HG03108 (cell line): ENCODE results near the gene ILF2.
A peak's percentile ranks its signal among the peaks of the same experiment; 100 is the strongest.
"Not testable (repeated sequence)": the region's sequence is repeated elsewhere in the genome, so short reads cannot be mapped to it uniquely, and the experiment has no call there.

Experiments used
- ATAC-seq: cut with Tn5 transposase; IDR thresholded peaks from one replicate; pipeline ENCODE4 v1.9.1; 2021; ENCODE audit warnings: moderate library complexity; ENCODE audit not compliant: unreplicated experiment

ILF2 gene

DNA sequence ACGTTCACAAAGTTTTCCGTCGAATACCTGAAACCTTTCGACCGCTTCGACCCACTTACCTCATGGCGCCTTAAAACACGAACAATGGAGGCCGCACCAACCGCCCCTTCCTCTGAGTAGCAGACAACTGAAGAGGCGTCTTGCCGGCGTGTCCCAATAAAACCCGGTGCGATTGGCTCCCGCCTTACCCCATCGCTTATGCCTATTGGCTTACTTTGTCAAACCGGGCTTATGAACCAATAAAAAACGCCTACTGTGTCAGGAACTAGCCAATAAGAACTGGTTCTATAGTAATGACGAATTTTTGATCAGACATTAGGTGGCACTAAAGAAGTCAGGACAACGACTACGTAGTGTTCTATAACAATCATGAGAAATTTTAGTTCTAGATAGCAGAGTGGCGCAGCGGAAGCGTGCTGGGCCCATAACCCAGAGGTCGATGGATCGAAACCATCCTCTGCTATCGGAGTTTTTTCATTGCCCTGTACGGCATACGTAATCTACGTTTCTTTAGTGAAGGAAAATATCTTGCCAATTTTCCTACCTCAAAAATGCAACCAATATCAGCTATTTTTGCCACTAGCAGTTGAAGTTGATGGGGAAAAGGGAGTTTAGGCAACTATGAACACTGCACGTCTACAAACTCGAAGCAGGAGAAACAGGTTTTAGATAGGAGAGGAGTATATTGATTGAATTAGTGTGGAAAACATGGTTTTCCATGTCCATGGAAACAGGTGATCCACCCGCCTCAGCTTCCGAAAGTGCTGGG is at the start of gene ILF2:
Gene ILF2 (minus strand): TSS at position 135 of the 769 bp plus-strand sequence. CDS start 71 bp downstream, at position 64.
- ATAC-seq, result peak; percentile 89

- ATAC-seq, result no peak
Observed at GRCh38 chr1:153717330-153717729, 46.5 kb upstream of the ILF2 start.

DNA sequence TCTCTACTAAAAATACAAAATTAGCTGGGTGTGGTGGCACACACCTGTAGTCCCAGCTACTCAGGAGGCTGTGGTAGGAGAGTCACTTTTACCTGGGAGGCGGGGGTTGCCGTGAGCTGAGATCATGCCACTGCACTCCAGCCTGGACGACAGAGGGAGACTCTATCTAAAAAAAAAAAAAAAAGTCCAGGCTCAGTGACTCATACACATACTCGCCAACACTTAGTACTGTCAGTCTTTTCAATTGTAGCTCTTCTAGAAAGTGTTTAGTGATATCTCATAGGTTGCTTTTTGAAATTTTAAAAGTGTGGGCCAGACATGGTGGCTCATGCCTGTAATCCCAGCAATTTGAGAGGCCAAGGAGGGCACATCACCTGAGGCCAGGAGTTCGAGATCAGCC is 45.4 kb upstream of the ILF2 start:
- ATAC-seq, result not testable (repeated sequence)

- ATAC-seq, result no peak
Observed at GRCh38 chr1:153711026-153711425, 40.2 kb upstream of the ILF2 start.

DNA sequence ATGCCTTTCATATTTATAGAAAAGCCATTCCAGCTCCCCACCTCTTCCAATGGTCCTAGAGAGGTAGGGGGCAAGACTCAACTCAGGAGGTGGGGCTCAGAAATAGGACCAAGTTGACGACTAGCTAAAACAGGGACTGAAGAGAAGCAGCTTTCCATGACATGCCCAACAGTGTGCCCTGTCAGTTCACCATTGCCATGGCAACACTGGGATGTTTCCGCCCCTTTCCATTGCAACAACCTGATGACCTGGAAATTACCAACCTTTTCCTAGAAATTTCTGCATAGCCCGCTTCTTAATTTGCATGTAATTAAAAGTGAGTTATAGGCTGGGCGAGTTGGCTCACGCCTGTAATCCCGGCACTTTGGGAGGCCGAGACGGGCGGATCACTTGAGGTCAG is 34.7 kb upstream of the ILF2 start:
- ATAC-seq, result no peak

GRCh38 chr1:153699768-153700167 is 29.0 kb upstream of the ILF2 start:
- ATAC-seq, result no peak

GRCh38 chr1:153698923-153699714 is 28.3 kb upstream of the ILF2 start:
- no peak for ATAC-seq

DNA sequence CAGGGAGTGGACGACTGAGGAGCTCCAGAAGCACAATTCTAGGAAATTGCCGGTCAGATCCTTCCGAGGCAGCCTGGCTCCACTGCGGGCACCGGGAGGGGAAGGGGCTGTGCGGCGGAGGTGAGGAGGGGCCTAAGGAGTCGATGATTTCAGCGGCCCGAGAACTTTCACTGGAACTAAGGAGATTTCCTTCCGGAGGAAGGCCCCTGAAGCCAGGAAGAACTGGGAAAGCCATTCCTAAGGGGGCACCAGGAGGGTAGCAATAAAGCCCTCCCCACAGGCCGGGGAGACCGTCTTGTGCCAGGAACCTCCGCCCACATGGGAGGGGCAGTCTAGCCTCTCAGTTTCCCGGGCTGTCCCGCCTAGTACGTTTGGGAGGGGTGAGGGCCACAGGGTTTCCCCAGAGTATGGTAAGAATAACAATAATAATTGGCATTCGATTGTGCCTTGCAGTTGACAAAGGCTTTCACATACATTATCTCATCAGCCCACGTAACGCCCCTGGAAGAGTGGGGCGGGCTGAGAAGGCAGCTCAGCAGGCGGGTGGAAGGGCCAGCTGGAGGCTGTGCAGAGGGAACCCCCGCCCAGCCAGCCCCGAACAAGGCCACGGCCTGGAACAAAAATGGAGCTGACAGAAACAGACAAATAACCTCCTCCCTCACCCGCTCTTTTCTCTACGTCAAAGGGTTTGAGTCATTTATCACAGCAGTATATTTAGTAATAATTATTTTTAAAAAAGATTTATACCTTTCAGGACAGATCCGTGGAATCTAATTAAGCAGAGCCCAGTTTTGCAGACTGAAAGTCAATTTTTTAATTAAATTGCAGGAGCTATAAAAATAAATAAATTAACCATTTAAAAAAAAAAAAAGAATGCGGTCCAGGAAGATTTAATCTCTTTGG is 27.5 kb upstream of the ILF2 start:
- ATAC-seq, result no peak

DNA sequence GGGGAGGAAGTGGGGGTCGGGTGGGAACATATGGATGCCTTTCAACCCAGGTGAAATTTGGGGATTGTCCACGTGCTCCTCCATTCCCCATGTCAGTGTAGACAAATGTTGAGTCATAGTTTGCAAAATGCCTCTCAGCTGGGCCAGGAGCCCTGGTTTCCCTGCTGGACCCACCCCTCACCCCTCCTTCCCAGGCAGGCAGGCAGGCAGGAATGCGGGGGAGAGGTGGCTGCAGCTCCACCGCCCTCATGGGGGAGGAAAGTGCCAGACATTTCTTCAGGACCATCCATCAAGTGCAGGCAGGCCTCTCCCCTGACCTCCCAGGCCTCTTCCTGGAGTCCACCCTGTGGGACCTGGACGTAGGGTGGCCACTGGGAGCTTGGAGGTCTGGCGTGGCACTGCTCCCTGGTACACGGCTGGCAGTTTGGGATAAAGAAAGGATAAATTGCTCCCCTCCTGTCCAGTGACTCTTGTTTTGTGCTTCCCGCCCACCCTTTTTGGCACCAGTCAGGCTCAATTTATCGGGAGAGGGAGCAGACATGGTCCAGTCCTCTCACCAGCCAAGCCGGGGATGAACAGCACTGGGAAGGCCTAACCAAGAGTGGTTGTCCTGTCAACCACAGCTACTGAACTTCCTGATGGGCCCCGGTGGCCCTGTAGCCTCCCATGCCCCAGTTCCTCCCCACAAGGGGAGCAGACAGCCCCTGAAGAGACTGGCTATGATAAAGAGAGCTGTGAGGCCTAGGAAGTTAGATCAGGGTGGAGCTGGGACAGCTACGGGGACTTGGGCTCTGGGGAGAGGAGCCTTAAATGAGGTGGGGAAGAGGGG is 26.6 kb upstream of the ILF2 start:
- no peak for ATAC-seq

DNA sequence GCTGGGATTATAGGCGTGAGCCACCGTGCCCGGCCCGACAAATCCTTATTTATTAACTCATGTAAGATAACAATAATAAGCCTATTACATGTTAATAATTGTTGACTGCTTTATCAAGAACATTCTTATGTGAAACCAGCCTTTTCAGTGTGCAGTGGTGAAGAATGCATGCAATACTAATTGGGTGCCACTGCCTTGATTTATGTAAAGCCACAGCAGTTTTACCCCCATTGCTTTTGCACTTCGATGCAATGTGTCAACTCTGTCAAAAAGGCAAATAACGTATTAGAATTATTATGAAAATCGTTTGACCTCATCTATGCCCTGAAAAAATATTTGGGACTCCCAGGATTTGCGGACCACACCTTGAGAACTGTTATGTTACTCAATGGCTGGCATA is 25.9 kb upstream of the ILF2 start:
- no peak for ATAC-seq

GRCh38 chr1:153693466-153693865 is 22.7 kb upstream of the ILF2 start:
- ATAC-seq, result no peak

GRCh38 chr1:153688736-153689328 is 18.0 kb upstream of the ILF2 start:
- ATAC-seq, result no peak

- no peak for ATAC-seq
Observed at GRCh38 chr1:153688276-153688675, 17.5 kb upstream of the ILF2 start.

DNA sequence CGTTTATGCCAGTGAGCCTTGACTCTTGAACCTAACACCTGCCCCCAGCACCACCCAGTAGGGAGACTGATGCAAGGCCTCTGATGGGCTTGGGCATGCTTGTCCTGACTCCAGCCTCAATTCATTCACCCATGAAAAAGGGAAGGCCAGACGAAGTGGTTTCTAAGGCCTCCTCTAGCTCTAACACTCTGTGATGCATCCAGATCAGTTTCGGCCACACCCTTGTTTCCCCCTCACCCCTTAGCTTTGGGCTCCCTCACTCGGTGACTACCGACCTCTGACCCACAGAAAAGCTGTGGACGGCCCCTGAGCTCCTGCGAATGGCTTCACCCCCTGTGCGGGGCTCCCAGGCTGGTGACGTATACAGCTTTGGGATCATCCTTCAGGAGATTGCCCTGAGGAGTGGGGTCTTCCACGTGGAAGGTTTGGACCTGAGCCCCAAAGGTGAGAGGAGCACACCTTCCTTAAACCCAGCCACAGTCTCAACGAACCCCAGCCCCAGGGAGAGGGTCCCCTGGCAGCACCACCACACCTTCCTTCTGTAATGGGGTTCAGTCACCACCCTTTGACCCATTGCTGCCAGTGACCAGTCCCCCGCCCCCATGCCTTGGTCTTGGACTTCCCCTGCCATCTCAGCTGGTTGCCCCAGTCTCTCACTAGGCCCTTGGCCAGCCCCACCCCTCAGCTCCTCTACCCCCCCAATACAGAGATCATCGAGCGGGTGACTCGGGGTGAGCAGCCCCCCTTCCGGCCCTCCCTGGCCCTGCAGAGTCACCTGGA is 16.7 kb upstream of the ILF2 start:
- ATAC-seq, result no peak

DNA sequence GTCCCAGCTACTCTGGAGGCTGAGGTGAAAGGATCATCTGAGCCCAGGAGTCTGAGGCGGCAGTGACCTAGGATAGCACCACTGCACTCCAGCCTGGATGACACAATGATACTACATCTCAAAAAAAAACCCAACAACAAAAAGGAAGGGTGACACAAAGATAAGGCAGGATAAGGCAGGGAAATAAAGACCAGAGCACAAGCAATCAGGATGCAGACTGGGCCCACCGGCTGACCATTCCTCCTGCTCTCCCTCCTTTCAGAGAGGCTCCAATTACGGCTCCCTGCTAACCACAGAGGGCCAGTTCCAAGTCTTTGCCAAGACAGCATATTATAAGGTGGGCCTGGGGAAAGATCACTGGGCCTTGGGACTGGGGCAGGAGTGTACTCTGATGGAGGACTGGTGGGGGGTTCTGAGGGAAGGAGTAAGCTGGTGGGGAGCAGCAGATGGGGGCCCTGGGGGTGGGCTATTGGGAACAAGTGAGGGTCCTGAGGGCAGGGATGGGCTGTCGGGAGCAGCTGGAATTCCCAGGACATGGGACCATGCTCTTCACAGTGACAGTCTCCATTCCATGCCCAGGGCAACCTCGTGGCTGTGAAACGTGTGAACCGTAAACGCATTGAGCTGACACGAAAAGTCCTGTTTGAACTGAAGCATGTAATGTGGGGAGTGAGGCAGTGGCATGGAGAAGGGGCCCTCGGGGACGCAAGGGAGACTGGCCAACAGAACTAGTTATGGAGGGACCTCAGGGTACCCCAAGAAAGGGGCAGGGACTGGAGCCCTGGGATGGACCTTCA is 14.9 kb upstream of the ILF2 start:
- ATAC-seq, result no peak

DNA sequence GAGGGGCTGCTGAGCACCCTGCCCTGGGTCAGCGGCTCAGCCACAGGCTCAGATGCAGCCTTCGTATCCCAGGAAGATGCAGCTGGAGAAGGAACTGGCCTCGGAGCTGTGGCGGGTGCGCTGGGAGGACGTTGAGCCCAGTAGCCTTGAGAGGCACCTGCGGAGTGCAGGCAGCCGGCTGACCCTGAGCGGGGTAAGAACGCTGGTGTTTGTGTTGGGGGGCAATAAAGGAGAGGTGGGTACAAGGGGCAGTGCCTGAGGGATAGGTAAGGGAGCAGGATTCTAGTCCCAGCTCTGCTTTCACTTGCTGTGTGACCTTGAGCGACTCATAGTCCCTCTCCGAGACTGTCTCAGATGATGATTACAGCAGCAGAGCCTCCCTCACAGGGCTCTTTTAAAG is 14.1 kb upstream of the ILF2 start:
- ATAC-seq, result no peak

- ATAC-seq, result no peak
Observed at GRCh38 chr1:153683854-153684253, 13.1 kb upstream of the ILF2 start.

GRCh38 chr1:153682730-153683129 is 11.9 kb upstream of the ILF2 start:
- ATAC-seq, result no peak

DNA sequence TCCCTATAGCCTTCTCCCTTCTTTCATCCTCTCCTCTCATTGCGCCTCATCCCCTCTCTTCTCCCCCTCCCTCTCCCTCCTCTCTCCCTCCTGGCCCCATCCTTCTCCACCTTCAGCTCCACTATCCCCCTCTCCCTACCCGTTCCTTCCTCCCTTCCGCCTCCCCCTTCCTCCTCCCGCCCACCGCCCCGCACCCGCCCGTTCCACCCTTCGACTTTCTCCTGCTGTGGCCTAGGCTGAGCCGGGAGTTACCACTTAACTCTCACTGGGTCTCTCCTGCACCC is 9.3 kb upstream of the ILF2 start:
- ATAC-seq, result no peak
